ENCODE data around the gene GPR39.

GRCh38 chr2:132390076-132390475, 26.5 kb upstream of the GPR39 start:
- TF ChIP-seq CTCF (IDR thresholded peaks at IDR 0.05): no peak
- no peak for TF ChIP-seq POLR2A (IDR thresholded peaks at IDR 0.05)

Measured in uterus (tissue), 2 donors.